GM12878 (cell line): Measurements from ENCODE around the gene COPS6. TPM values are rescaled to one million over a fixed set of nuclear protein-coding genes. Genes with fewer than 3 reads are reported as not detected.

Experiments
- ATAC-seq: fragments of 200-7000 bp; cut with Tn5 transposase; 3 replicates; pipeline ENCODE4 v1.9.1; 2020; ENCODE audit warnings: mild to moderate bottlenecking, moderate library complexity
- BruUV-seq: library from RNA; stranded (reverse); fragments of 400-500 nt; replicated peaks from 2 replicates; lab custom pipeline; 2021; lab: Mats Ljungman, UMichigan
- CTCF ChIA-PET: fragments of 300-600 bp; sonication (Branson Sonifier 250); formaldehyde crosslinking; extraction: SDS; loops from one replicate; lab custom pipeline; 2021; ENCODE audit warnings: inconsistent platforms; lab: Yijun Ruan, JAX
- POLR2A ChIA-PET: fragments of 350-600 bp; formaldehyde crosslinking; extraction: SDS; loops from one replicate; lab custom pipeline; 2021; ENCODE audit warnings: inconsistent platforms; lab: Charles Lee
- RAD21 ChIA-PET: fragments of 300-600 bp; sonication (Branson Sonifier 250); formaldehyde crosslinking; loops from one replicate; lab custom pipeline; 2023; ENCODE audit warnings: antibody characterized with exemption; ENCODE audit not compliant: unreplicated experiment; lab: Charles Lee
- SMC1A ChIA-PET: fragments of 300-600 bp; sonication (Branson Sonifier 250); formaldehyde crosslinking; loops from one replicate; lab custom pipeline; 2023; ENCODE audit not compliant: unreplicated experiment, uncharacterized antibody; lab: Charles Lee
- DNase-seq: peaks from one replicate; pipeline ENCODE4 v3.0.0-alpha.2; 2011; ENCODE audit warnings: low read depth, low spot score
- FAIRE-seq: peaks from 3 replicates; lab custom pipeline; 2011; peaks lifted over from hg19 to GRCh38; lab: Jason Lieb, UNC
- H2AFZ ChIP-seq: 2 replicates; pipeline ENCODE4 v1.6.0; 2011; ENCODE audit warnings: low read depth, low read length, control low read depth; ENCODE audit not compliant: control insufficient read depth
- H3K27ac ChIP-seq: 2 replicates; pipeline ENCODE4 v1.5.1; 2011; ENCODE audit warnings: control low read depth; ENCODE audit not compliant: control insufficient read depth, insufficient read depth
- H3K27me3 ChIP-seq, 2 experiments: replicated peaks in 1 of 2; 2 replicates each; pipeline versions ENCODE4 v1.6.0 to v1.6.1; 2011; ENCODE audit warnings: low read length in 1 of 2; ENCODE audit not compliant: control insufficient read depth in 2 of 2, insufficient read depth in 2 of 2
- H3K36me3 ChIP-seq, 2 experiments: 2 replicates each; pipeline ENCODE4 v1.5.1; 2011; ENCODE audit warnings: low read length in 1 of 2; ENCODE audit not compliant: control insufficient read depth in 2 of 2, insufficient read depth in 2 of 2
- H3K4me1 ChIP-seq: 2 replicates; pipeline ENCODE4 v1.6.1; 2011; ENCODE audit warnings: mild to moderate bottlenecking, low read length, moderate library complexity, mixed read lengths; ENCODE audit not compliant: control insufficient read depth, insufficient read depth
- H3K4me2 ChIP-seq: 2 replicates; pipeline ENCODE4 v1.6.0; 2011; ENCODE audit warnings: control low read depth; ENCODE audit not compliant: control insufficient read depth, insufficient read depth
- H3K4me3 ChIP-seq: fragments of 200-600 bp; sonication (generic); 2 replicates; pipeline ENCODE4 v1.5.1; 2016
- H3K79me2 ChIP-seq: 2 replicates; pipeline ENCODE4 v1.6.0; 2011; ENCODE audit warnings: low read length; ENCODE audit not compliant: control insufficient read depth, insufficient read depth
- H3K9ac ChIP-seq: 2 replicates; pipeline ENCODE4 v1.8.0; 2011; ENCODE audit warnings: low read length, control low read depth, mixed read lengths; ENCODE audit not compliant: control insufficient read depth, insufficient read depth
- H3K9me3 ChIP-seq: replicated peaks from 3 replicates; pipeline ENCODE4 v1.5.1; 2011; ENCODE audit warnings: mild to moderate bottlenecking, low read length; ENCODE audit not compliant: control insufficient read depth, insufficient read depth
- H4K20me1 ChIP-seq: 2 replicates; pipeline ENCODE4 v1.6.0; 2011; ENCODE audit not compliant: control insufficient read depth, insufficient read depth
- BCL11A ChIP-seq: IDR thresholded peaks from 2 replicates; pipeline ENCODE4 v1.6.1; 2011; ENCODE audit warnings: low read depth, low read length
- BCLAF1 ChIP-seq: fragments of 450-650 bp; IDR thresholded peaks from 2 replicates; pipeline ENCODE4 v1.6.1; 2017; ENCODE audit warnings: antibody characterized with exemption, mild to moderate bottlenecking, moderate library complexity
- BRCA1 ChIP-seq: IDR thresholded peaks from 2 replicates; pipeline ENCODE4 v1.6.1; 2011; ENCODE audit warnings: low read depth, low read length, improper control_type of control experiment
- DPF2 ChIP-seq: fragments of 450-650 bp; IDR thresholded peaks from 2 replicates; pipeline ENCODE4 v1.6.1; 2017; ENCODE audit warnings: mild to moderate bottlenecking
- ETV6 ChIP-seq, 2 experiments: fragments of 450-650 bp in 1 of 2; IDR thresholded peaks in 1 of 2; conservative IDR thresholded peaks in 1 of 2; 2 replicates each; pipeline ENCODE4 v1.6.1; 2014; ENCODE audit warnings: antibody characterized with exemption in 1 of 2, borderline replicate concordance in 1 of 2, low read depth in 1 of 2, mild to moderate bottlenecking in 1 of 2, moderate library complexity in 1 of 2
- FOXK2 ChIP-seq: fragments of 450-650 bp; IDR thresholded peaks from 2 replicates; pipeline ENCODE4 v1.6.1; 2017; ENCODE audit warnings: mild to moderate bottlenecking, moderate library complexity
- GABPA ChIP-seq: IDR thresholded peaks from 2 replicates; pipeline ENCODE4 v1.6.1; 2014; ENCODE audit warnings: antibody characterized with exemption, low read depth, mild to moderate bottlenecking, inconsistent platforms
- SMC3 ChIP-seq: IDR thresholded peaks from 2 replicates; pipeline ENCODE4 v1.6.1; 2011; ENCODE audit warnings: low read length, improper control_type of control experiment, borderline replicate concordance
- TAF1 ChIP-seq: IDR thresholded peaks from 2 replicates; pipeline ENCODE4 v1.6.1; 2011; ENCODE audit warnings: mild to moderate bottlenecking, low read depth, low read length, borderline replicate concordance
- TBL1XR1 ChIP-seq: IDR thresholded peaks from 2 replicates; pipeline ENCODE4 v1.6.1; 2012; ENCODE audit warnings: low read depth, low read length, improper control_type of control experiment
- ZNF622 ChIP-seq: fragments of 450-650 bp; IDR thresholded peaks from 2 replicates; pipeline ENCODE4 v1.6.1; 2017; ENCODE audit warnings: mild to moderate bottlenecking, inconsistent platforms
- WGBS: methylation state at CpG from one replicate; pipeline ENCODE4 v1.1.6; 2016; ENCODE audit warnings: low lambda C conversion rate; ENCODE audit not compliant: insufficient replicate concordance, insufficient coverage; ENCODE audit errors: missing lambda C conversion rate; 5-methylcytosine and 5-hydroxymethylcytosine counted together
- in situ Hi-C: fragments of 300-500 bp; cut with MboI; formaldehyde crosslinking; loops from 9 replicates; pipeline ENCODE4 v1.14.3; 2018; ENCODE audit warnings: mixed read lengths
- intact Hi-C: fragments of 100-400 bp; cut with micrococcal nuclease; formaldehyde crosslinking; loops from one replicate; pipeline ENCODE4 v1.14.2; 2022; ENCODE audit not compliant: unreplicated experiment
- polyA plus RNA-seq, 11 experiments: library from polyadenylated mRNA; depleted of rRNA in 4 of 11; unstranded in 6 of 11; stranded (reverse) in 5 of 11; fragments of >200 nt; fragmentation: Nextera tagmentation in 4 of 11; fragmentation: Illumina TruSeq in 1 of 11; extraction: Ambion mirVana in 4 of 11; extraction: Trizol in 1 of 11; gene quantifications; 1 replicate in 1 of 11; 2 replicates in 10 of 11; pipeline versions ENCODE4 v1.2.1 to v1.2.3, GENCODE V29; 2011 to 2016; ENCODE audit warnings: inconsistent platforms in 2 of 11, missing spikeins in 2 of 11, low read depth in 1 of 11
- total RNA-seq, 4 experiments: library from RNA; depleted of rRNA in 3 of 4; stranded (reverse); fragments of >200 nt in 3 of 4; fragmentation: Illumina TruSeq in 1 of 4; extraction: Trizol in 1 of 4; gene quantifications; 2 replicates each; pipeline versions ENCODE4 v1.2.1 to v1.2.3, GENCODE V29; 2013 to 2021
- TF ChIP-seq, protein P1 (sequence below): IDR thresholded peaks from 2 replicates; pipeline ENCODE4 v1.6.1; 2011; ENCODE audit warnings: low read depth, mild to moderate bottlenecking, low read length, moderate library complexity, borderline replicate concordance; ENCODE audit errors: extremely low read depth
- TF ChIP-seq, protein P2 (sequence below), 3 experiments: IDR thresholded peaks in 2 of 3; conservative IDR thresholded peaks in 1 of 3; 2 replicates each; pipeline ENCODE4 v1.5.1; 2011; ENCODE audit warnings: low read depth in 3 of 3, low read length in 3 of 3, mild to moderate bottlenecking in 3 of 3, control low read depth in 2 of 3, moderate library complexity in 2 of 3, inconsistent platforms in 1 of 3, mixed read lengths in 1 of 3; ENCODE audit not compliant: control insufficient read depth in 2 of 3, insufficient read depth in 1 of 3; ENCODE audit errors: extremely low read depth in 1 of 3

Gene COPS6
- total and polyA plus RNA-seq, 10 of the 15 experiments (the other 5 are each of a cell fraction or from before 2014, with no cell fraction given), result 28.5 to 182 (median 81.5) TPM

DNA sequence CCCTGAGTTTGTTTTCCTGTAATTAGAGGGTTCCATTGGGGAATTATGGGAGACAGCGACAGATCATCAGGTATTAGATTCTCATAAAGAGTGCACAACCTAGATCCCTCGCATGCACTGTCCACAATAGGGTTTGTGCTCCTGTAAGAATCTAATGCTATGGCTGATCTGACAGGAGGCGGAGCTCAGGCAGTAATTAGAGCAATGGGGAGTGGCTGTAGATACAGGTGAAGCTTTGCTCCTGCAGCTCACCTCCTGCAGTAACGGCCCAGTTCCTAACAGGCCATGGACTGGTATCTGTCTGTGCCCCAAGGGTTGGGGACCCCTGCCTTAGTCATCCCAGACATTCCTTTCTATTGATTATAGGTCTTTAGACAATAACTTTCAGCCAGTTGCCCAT lies 40.1 kb upstream of the COPS6 start:
- H3K27ac ChIP-seq, result no peak overlapping the region
- no peak for FAIRE-seq
- DNase-seq, result no peak
- RAD21 ChIA-PET, result interaction anchor here (1.9 kb wide), 1 partner anchor 11 kb away, joined by 10 read pairs; no protein-coding TSS in a partner anchor
- no peaks in the 10 kb centered on the region for H4K20me1 ChIP-seq
- intact Hi-C loops, result loop anchor here (2.0 to 5.0 kb wide), 2 partner anchors 52 to 131 kb away; partner anchors contain the start of gene TRIM4
- 47% methylated on average over 4 of the region's 4 CpGs for WGBS
- TF ChIP-seq BCLAF1 (no peak), BCL11A (no peak), TBL1XR1 (no peak), ZNF622 (no peak), FOXK2 (no peak), DPF2 (no peak), BRCA1 (no peak), GABPA (no peak), TAF1 (no peak), ETV6 (conservative IDR thresholded peaks at IDR 0.05 in 1 of 2, IDR thresholded peaks at IDR 0.05 in 1 of 2; ENCODE audit: borderline replicate concordance in 1 of 2, low read depth in 1 of 2) (no peak), SMC3 (no peak)
- TF ChIP-seq, protein P1, sequence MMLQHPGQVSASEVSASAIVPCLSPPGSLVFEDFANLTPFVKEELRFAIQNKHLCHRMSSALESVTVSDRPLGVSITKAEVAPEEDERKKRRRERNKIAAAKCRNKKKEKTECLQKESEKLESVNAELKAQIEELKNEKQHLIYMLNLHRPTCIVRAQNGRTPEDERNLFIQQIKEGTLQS, result no peak
- TF ChIP-seq, protein P2, sequence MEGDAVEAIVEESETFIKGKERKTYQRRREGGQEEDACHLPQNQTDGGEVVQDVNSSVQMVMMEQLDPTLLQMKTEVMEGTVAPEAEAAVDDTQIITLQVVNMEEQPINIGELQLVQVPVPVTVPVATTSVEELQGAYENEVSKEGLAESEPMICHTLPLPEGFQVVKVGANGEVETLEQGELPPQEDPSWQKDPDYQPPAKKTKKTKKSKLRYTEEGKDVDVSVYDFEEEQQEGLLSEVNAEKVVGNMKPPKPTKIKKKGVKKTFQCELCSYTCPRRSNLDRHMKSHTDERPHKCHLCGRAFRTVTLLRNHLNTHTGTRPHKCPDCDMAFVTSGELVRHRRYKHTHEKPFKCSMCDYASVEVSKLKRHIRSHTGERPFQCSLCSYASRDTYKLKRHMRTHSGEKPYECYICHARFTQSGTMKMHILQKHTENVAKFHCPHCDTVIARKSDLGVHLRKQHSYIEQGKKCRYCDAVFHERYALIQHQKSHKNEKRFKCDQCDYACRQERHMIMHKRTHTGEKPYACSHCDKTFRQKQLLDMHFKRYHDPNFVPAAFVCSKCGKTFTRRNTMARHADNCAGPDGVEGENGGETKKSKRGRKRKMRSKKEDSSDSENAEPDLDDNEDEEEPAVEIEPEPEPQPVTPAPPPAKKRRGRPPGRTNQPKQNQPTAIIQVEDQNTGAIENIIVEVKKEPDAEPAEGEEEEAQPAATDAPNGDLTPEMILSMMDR (IDR thresholded peaks at IDR 0.05 in 2 of 3, conservative IDR thresholded peaks at IDR 0.05 in 1 of 3; ENCODE audit: control insufficient read depth in 2 of 3, extremely low read depth in 1 of 3, insufficient read depth in 1 of 3, low read depth in 3 of 3, low read length in 3 of 3), result no peak
- H3K9ac ChIP-seq, result no peak overlapping the region
- SMC1A ChIA-PET, result interaction anchor here (0.9 to 2.9 kb wide), 2 partner anchors 51 to 141 kb away, joined by 3 to 6 read pairs; no protein-coding TSS in a partner anchor
- H2AFZ ChIP-seq, result peak overlapping the region; percentile 99
- peaks cover 7% of the 10 kb centered on the region for H3K4me1 ChIP-seq
- H3K36me3 ChIP-seq, result no peaks in the 10 kb centered on the region
- H3K9me3 ChIP-seq, result no peaks in the 10 kb centered on the region
- ATAC-seq, result no peak
- H3K4me2 ChIP-seq, result no peak overlapping the region
- no peaks in the 10 kb centered on the region for H3K27me3 ChIP-seq
- CTCF ChIA-PET, result interaction anchor here (0.7 to 1.4 kb wide), 3 partner anchors 10 to 51 kb away, joined by 3 to 4 read pairs (median 4); no protein-coding TSS in a partner anchor
- no peak overlapping the region for H3K4me3 ChIP-seq
- in situ Hi-C loops, result no loop called here
- H3K79me2 ChIP-seq, result peaks cover 3% of the 10 kb centered on the region; the same call in 1 of the 2 replicates
- POLR2A ChIA-PET, result no interaction called here
- BruUV-seq, result no TSS peak
